ENCODE data around the gene JMY.
"Not testable (repeated sequence)": the region's sequence is repeated elsewhere in the genome, so short reads cannot be mapped to it uniquely, and the experiment has no call there.

JMY gene

DNA sequence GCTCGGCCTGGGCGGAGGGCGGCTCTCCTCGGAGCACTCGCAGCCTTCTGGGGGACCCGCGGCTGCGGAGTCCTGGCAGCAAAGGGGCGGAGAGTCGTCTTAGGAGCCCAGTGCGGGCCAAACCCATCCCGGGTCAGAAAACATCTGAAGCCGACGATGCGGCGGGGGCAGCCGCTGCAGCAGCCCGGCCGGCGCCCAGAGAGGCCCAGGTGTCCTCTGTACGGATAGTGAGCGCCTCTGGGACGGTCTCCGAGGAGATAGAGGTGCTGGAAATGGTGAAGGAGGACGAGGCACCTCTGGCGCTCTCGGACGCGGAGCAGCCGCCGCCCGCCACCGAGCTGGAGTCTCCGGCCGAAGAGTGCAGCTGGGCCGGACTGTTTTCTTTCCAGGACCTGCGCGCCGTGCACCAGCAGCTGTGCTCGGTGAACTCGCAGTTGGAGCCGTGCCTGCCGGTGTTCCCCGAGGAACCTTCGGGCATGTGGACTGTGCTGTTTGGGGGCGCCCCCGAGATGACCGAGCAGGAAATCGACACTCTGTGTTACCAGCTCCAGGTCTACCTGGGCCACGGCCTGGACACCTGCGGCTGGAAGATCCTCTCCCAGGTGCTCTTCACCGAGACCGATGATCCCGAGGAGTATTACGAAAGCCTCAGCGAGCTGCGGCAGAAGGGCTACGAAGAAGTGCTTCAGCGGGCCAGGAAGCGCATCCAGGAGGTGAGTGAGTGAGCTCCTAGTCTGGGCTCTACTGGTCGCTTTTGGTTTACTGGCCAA lies 1.2 kb downstream of the JMY start:
- Histone ChIP-seq H3K79me2 (ENCODE audit: control insufficient read depth, insufficient read depth, low read length, unreplicated experiment) (peaks cover 8% of the 10 kb centered on the region), H3K36me3 (ENCODE audit: insufficient read depth, low read length) (no peaks in the 10 kb centered on the region), H3K27ac (ENCODE audit: low read depth, low read length) (no peak overlapping the region), H3K4me3 (ENCODE audit: low read depth, low read length) (peak overlapping the region; percentile 99), H2AFZ (ENCODE audit: low read length, unreplicated experiment) (peak overlapping the region; percentile 99), H3K27me3 (ENCODE audit: insufficient read depth, low read length) (no peaks in the 10 kb centered on the region), H3K4me1 (ENCODE audit: control insufficient read depth, insufficient read depth, low read length, unreplicated experiment) (peaks cover 8% of the 10 kb centered on the region)

DNA sequence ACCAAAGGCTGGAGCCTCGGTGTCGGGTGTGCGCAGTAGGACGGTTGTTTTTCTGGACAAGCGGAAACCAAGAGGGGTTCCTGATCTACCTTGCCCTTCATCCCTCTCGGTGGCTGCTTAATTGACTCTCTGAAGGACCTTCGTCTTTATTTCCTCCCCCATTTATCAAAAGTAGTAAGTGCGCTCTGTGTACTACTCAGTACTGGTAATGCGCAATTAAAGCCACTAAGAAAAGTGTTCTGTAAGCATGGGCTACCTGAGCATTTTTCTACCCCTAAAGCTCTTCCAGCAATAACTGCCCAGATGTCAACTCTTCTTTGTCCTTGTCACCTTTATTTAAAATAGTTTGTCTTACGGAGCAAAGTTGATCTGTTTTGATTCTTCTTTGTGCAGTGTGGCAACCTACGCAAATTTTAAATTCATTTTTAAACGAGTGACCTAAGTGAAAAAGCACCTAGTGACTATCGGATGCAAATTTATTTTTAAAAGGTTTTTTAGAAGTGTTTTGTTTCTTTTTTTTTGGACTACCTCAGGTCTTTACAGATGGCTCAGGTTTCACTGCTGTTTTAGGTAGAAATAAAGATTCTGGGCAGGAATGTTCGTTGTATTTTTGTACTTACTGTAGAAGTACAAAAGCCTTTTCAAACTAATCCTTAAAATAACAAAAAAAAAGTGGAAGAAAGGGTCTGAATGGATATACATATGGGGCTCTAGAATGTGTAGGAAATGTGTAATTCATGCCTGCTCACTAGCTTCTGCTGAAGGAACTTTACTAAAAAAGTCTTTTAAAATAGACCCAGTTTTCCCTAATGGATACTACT lies 2.0 kb downstream of the JMY start:
- Histone ChIP-seq H3K4me1 (ENCODE audit: control insufficient read depth, insufficient read depth, low read length, unreplicated experiment) (peaks cover 8% of the 10 kb centered on the region), H3K27ac (ENCODE audit: low read depth, low read length) (no peak overlapping the region), H3K79me2 (ENCODE audit: control insufficient read depth, insufficient read depth, low read length, unreplicated experiment) (peaks cover 8% of the 10 kb centered on the region), H3K36me3 (ENCODE audit: insufficient read depth, low read length) (no peaks in the 10 kb centered on the region), H3K27me3 (ENCODE audit: insufficient read depth, low read length) (no peaks in the 10 kb centered on the region), H3K4me3 (ENCODE audit: low read depth, low read length) (peak overlapping the region; percentile 99), H2AFZ (ENCODE audit: low read length, unreplicated experiment) (peak overlapping the region; percentile 99)

- no peak overlapping the region for H3K4me3 ChIP-seq (ENCODE audit: low read depth, low read length)
- H3K27me3 ChIP-seq (ENCODE audit: insufficient read depth, low read length): no peaks in the 10 kb centered on the region
- no peak overlapping the region for H2AFZ ChIP-seq (ENCODE audit: low read length, unreplicated experiment)
- no peak overlapping the region for H3K27ac ChIP-seq (ENCODE audit: low read depth, low read length)
- H3K36me3 ChIP-seq (ENCODE audit: insufficient read depth, low read length): no peaks in the 10 kb centered on the region
- H3K4me1 ChIP-seq (ENCODE audit: control insufficient read depth, insufficient read depth, low read length, unreplicated experiment): peaks cover 5% of the 10 kb centered on the region
- H3K79me2 ChIP-seq (ENCODE audit: control insufficient read depth, insufficient read depth, low read length, unreplicated experiment): peaks cover 11% of the 10 kb centered on the region
These were observed 4.6 kb downstream of the JMY start for GRCh38 chr5:79240561-79240960.

GRCh38 chr5:79241535-79241979 lies 5.6 kb downstream of the JMY start:
- H3K79me2 ChIP-seq (ENCODE audit: control insufficient read depth, insufficient read depth, low read length, unreplicated experiment): peaks cover 11% of the 10 kb centered on the region
- no peaks in the 10 kb centered on the region for H3K36me3 ChIP-seq (ENCODE audit: insufficient read depth, low read length)
- H3K27me3 ChIP-seq (ENCODE audit: insufficient read depth, low read length): no peaks in the 10 kb centered on the region
- H3K27ac ChIP-seq (ENCODE audit: low read depth, low read length): no peak overlapping the region
- H2AFZ ChIP-seq (ENCODE audit: low read length, unreplicated experiment): no peak overlapping the region
- no peak overlapping the region for H3K4me3 ChIP-seq (ENCODE audit: low read depth, low read length)
- peaks cover 5% of the 10 kb centered on the region for H3K4me1 ChIP-seq (ENCODE audit: control insufficient read depth, insufficient read depth, low read length, unreplicated experiment)

DNA sequence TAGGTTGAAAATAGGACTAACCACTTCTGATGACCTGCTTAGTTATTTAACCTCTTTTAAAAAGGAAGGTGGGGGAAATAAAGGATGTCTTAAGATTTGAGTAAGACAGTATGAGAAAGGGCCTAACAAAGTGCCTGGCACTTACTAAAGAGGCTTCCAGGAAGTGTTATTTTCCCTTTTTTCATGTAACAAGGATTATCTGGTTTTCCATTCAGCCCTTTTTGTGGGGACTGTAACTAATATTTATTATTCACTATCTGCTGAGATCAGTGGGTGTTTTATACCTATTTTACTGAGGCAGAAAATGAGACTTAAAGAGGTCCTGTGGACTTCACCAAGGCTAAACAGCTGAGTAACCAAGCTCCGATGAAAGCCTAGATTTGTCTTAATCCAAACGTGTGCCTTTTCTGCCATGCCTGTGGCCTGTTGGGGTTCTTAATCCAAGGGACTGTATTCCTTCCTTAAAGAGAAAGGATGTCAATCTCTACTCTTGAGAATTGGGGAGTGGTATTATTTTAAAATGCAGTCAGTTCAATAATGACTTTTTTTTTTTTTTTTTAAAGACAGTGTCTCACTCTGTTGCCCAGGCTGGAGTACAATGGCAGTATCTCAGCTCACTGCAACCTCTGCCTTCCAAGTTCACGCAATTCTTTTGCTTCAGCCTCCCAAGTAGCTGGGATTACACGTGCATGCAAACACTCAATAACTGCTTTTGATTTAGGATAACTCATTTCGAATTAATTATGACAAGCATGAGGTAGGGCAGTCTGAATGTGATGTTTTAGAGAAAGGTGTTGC lies 6.5 kb downstream of the JMY start:
- H3K4me1 ChIP-seq (ENCODE audit: control insufficient read depth, insufficient read depth, low read length, unreplicated experiment): peaks cover 5% of the 10 kb centered on the region
- no peaks in the 10 kb centered on the region for H3K36me3 ChIP-seq (ENCODE audit: insufficient read depth, low read length)
- no peaks in the 10 kb centered on the region for H3K27me3 ChIP-seq (ENCODE audit: insufficient read depth, low read length)
- H3K27ac ChIP-seq (ENCODE audit: low read depth, low read length): no peak overlapping the region
- peaks cover 11% of the 10 kb centered on the region for H3K79me2 ChIP-seq (ENCODE audit: control insufficient read depth, insufficient read depth, low read length, unreplicated experiment)
- H3K4me3 ChIP-seq (ENCODE audit: low read depth, low read length): no peak overlapping the region
- H2AFZ ChIP-seq (ENCODE audit: low read length, unreplicated experiment): no peak overlapping the region

DNA sequence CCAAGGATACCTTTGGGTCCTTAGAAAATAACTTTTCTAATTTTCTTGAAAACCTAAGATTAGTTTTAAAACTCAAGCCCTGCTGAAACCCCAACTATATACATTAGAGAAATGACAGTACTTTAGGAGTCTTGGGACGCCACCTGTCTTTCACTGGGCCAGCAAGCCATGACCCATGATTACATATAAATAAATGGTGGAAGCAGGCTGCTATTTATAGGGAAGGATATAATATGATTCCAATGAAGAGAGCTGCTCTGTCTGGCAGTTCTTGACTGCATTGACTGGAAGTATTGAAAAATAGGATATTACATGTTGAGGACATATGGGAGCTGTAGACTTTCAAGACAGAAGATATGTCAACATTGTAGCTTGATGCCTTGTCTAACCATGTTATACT lies 7.3 kb downstream of the JMY start:
- Histone ChIP-seq H3K4me1 (ENCODE audit: control insufficient read depth, insufficient read depth, low read length, unreplicated experiment) (no peaks in the 10 kb centered on the region), H2AFZ (ENCODE audit: low read length, unreplicated experiment) (no peak overlapping the region), H3K27ac (ENCODE audit: low read depth, low read length) (no peak overlapping the region), H3K36me3 (ENCODE audit: insufficient read depth, low read length) (no peaks in the 10 kb centered on the region), H3K79me2 (ENCODE audit: control insufficient read depth, insufficient read depth, low read length, unreplicated experiment) (peaks cover 6% of the 10 kb centered on the region), H3K27me3 (ENCODE audit: insufficient read depth, low read length) (no peaks in the 10 kb centered on the region), H3K4me3 (ENCODE audit: low read depth, low read length) (no peak overlapping the region)

- not testable (repeated sequence) for H3K27me3 ChIP-seq (ENCODE audit: insufficient read depth, low read length); H3K4me3 ChIP-seq (ENCODE audit: low read depth, low read length); H3K4me1 ChIP-seq (ENCODE audit: control insufficient read depth, insufficient read depth, low read length, unreplicated experiment); H2AFZ ChIP-seq (ENCODE audit: low read length, unreplicated experiment); H3K79me2 ChIP-seq (ENCODE audit: control insufficient read depth, insufficient read depth, low read length, unreplicated experiment); H3K36me3 ChIP-seq (ENCODE audit: insufficient read depth, low read length); H3K27ac ChIP-seq (ENCODE audit: low read depth, low read length)
These were observed 18.1 kb downstream of the JMY start for GRCh38 chr5:79254067-79254466.

GRCh38 chr5:79255786-79256557 lies 20.0 kb downstream of the JMY start:
- Histone ChIP-seq H2AFZ (ENCODE audit: low read length, unreplicated experiment) (no peak overlapping the region), H3K27me3 (ENCODE audit: insufficient read depth, low read length) (no peaks in the 10 kb centered on the region), H3K36me3 (ENCODE audit: insufficient read depth, low read length) (no peaks in the 10 kb centered on the region), H3K4me3 (ENCODE audit: low read depth, low read length) (no peak overlapping the region), H3K4me1 (ENCODE audit: control insufficient read depth, insufficient read depth, low read length, unreplicated experiment) (no peaks in the 10 kb centered on the region), H3K27ac (ENCODE audit: low read depth, low read length) (no peak overlapping the region), H3K79me2 (ENCODE audit: control insufficient read depth, insufficient read depth, low read length, unreplicated experiment) (peaks cover 3% of the 10 kb centered on the region)

DNA sequence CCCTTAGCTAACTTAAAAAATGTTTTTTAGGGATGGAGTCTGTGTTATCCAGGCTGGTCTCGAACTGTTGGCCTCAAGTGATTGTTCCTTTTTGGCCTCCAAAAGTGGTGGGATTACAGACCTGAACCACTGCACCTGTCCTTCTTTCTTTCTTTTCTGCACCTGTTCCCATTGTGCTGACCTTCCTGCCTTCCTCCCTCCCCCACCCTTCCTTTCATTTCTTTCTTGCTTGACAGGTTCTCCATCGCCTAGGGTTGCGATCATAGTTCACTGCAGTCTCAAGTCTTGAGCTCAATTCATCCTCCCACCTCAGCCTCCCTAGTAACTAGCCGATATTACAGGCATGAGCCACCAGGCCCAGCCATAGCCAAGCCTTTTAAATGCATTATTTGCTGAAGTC lies 20.6 kb downstream of the JMY start:
- Histone ChIP-seq H3K79me2 (ENCODE audit: control insufficient read depth, insufficient read depth, low read length, unreplicated experiment) (peaks cover 3% of the 10 kb centered on the region), H3K27ac (ENCODE audit: low read depth, low read length) (no peak overlapping the region), H2AFZ (ENCODE audit: low read length, unreplicated experiment) (no peak overlapping the region)

GRCh38 chr5:79257314-79257713 lies 21.4 kb downstream of the JMY start:
- Histone ChIP-seq H3K4me3 (ENCODE audit: low read depth, low read length) (no peak overlapping the region), H3K36me3 (ENCODE audit: insufficient read depth, low read length) (no peaks in the 10 kb centered on the region), H3K27me3 (ENCODE audit: insufficient read depth, low read length) (no peaks in the 10 kb centered on the region), H2AFZ (ENCODE audit: low read length, unreplicated experiment) (no peak overlapping the region), H3K79me2 (ENCODE audit: control insufficient read depth, insufficient read depth, low read length, unreplicated experiment) (peaks cover 3% of the 10 kb centered on the region), H3K27ac (ENCODE audit: low read depth, low read length) (no peak overlapping the region), H3K4me1 (ENCODE audit: control insufficient read depth, insufficient read depth, low read length, unreplicated experiment) (no peaks in the 10 kb centered on the region)

More for the DNA sequence above, 20.6 kb downstream of the JMY start:
- Histone ChIP-seq H3K4me3 (ENCODE audit: low read depth, low read length) (no peak overlapping the region), H3K27me3 (ENCODE audit: insufficient read depth, low read length) (no peaks in the 10 kb centered on the region), H3K4me1 (ENCODE audit: control insufficient read depth, insufficient read depth, low read length, unreplicated experiment) (no peaks in the 10 kb centered on the region), H3K36me3 (ENCODE audit: insufficient read depth, low read length) (no peaks in the 10 kb centered on the region)
